K562 (cell line): Measurements from ENCODE around the gene ELP5. TPM values are rescaled to one million over a fixed set of nuclear protein-coding genes. Genes with fewer than 3 reads are reported as not detected.
A peak's percentile ranks its signal among the peaks of the same experiment; 100 is the strongest.

Source experiments
- ATF7 ChIP-seq: fragments of 450-650 bp; IDR thresholded peaks from 2 replicates; pipeline ENCODE4 v1.7.1; 2014; ENCODE audit warnings: mild to moderate bottlenecking, moderate library complexity
- CTBP1 ChIP-seq: fragments of 450-650 bp; IDR thresholded peaks from 2 replicates; pipeline ENCODE4 v1.6.1; 2016; ENCODE audit warnings: borderline replicate concordance
- HMG20A ChIP-seq: fragments of 450-650 bp; formaldehyde crosslinking; conservative IDR thresholded peaks from 2 replicates; pipeline ENCODE4 v1.4.0; 2020; ENCODE audit warnings: mild to moderate bottlenecking, mixed read lengths
- IFI16 ChIP-seq: fragments of 250-450 bp; sonication (Bioruptor Pico); IDR thresholded peaks from 2 replicates; pipeline ENCODE4 v2.1.2; 2022; ENCODE audit warnings: mild to moderate bottlenecking, inconsistent platforms
- KAT7 ChIP-seq: sonication (generic); formaldehyde crosslinking; IDR thresholded peaks from 2 replicates; pipeline ENCODE4 v1.8.0; 2022; ENCODE audit warnings: missing genetic modification reagents, mild to moderate bottlenecking, borderline replicate concordance
- MAZ ChIP-seq, 2 experiments: fragments of 450-650 bp in 1 of 2; sonication (generic) in 1 of 2; formaldehyde crosslinking; IDR thresholded peaks in 1 of 2; conservative IDR thresholded peaks in 1 of 2; 2 replicates each; pipeline versions ENCODE4 v1.4.0 to v1.5.0; 2020; ENCODE audit warnings: mild to moderate bottlenecking in 1 of 2, missing genetic modification reagents in 1 of 2
- PRPF4 ChIP-seq: fragments of 200-400 bp; formaldehyde crosslinking; IDR thresholded peaks from one replicate; pipeline ENCODE4 v1.6.1; 2017; ENCODE audit warnings: low read length, low read depth, mild to moderate bottlenecking; ENCODE audit not compliant: insufficient read depth, poor library complexity, severe bottlenecking
- RBM15 ChIP-seq: fragments of 200-400 bp; formaldehyde crosslinking; IDR thresholded peaks from 2 replicates; pipeline ENCODE4 v1.6.1; 2018; ENCODE audit warnings: mild to moderate bottlenecking, low read length, moderate library complexity; ENCODE audit not compliant: insufficient read depth
- SMARCB1 ChIP-seq: IDR thresholded peaks from 2 replicates; pipeline ENCODE4 v1.6.1; 2011; ENCODE audit warnings: improper control_type of control experiment, low read depth; ENCODE audit not compliant: insufficient read length
- TAF1 ChIP-seq: IDR thresholded peaks from 2 replicates; pipeline ENCODE4 v1.6.1; 2011; ENCODE audit warnings: mild to moderate bottlenecking, low read length, moderate library complexity; ENCODE audit not compliant: insufficient read depth, control insufficient read depth, severe bottlenecking; ENCODE audit errors: extremely low read depth
- TAF9B ChIP-seq: fragments of 450-650 bp; IDR thresholded peaks from 2 replicates; pipeline ENCODE4 v1.6.1; 2018; ENCODE audit warnings: mild to moderate bottlenecking; ENCODE audit not compliant: partially characterized antibody
- TBL1XR1 ChIP-seq, 2 experiments: IDR thresholded peaks; 2 replicates each; pipeline ENCODE4 v1.6.1; 2012; ENCODE audit warnings: improper control_type of control experiment in 2 of 2, low read length in 2 of 2, mild to moderate bottlenecking in 1 of 2
- TGIF2 ChIP-seq: sonication (generic); formaldehyde crosslinking; IDR thresholded peaks from 2 replicates; pipeline ENCODE4 v1.8.1; 2022; ENCODE audit warnings: mild to moderate bottlenecking, missing genetic modification reagents, moderate library complexity
- XRCC3 ChIP-seq: fragments of 450-650 bp; IDR thresholded peaks from 2 replicates; pipeline ENCODE4 v1.6.1; 2017; ENCODE audit warnings: mild to moderate bottlenecking, moderate library complexity
- ZFP30 ChIP-seq: fragments of 250-450 bp; sonication (Bioruptor Pico); IDR thresholded peaks from 2 replicates; pipeline ENCODE4 v1.8.0; 2022; ENCODE audit warnings: moderate library complexity, mild to moderate bottlenecking, inconsistent platforms, borderline replicate concordance
- ZNF174 ChIP-seq: fragments of 250-450 bp; sonication (Bioruptor Pico); IDR thresholded peaks from 2 replicates; pipeline ENCODE4 v1.4.0; 2020; ENCODE audit warnings: mild to moderate bottlenecking
- ZNF644 ChIP-seq: fragments of 200-800 bp; sonication (Bioruptor generic); IDR thresholded peaks from 2 replicates; pipeline ENCODE4 v1.6.1; 2016; ENCODE audit warnings: low read depth, missing genetic modification characterization, missing compliant biosample characterization
- ZNF764 ChIP-seq: fragments of 250-450 bp; sonication (Bioruptor Pico); IDR thresholded peaks from 2 replicates; pipeline ENCODE4 v1.4.0; 2020; ENCODE audit warnings: low read depth, mild to moderate bottlenecking, moderate library complexity
- ZNF830 ChIP-seq: fragments of 250-450 bp; sonication (Bioruptor Pico); IDR thresholded peaks from 2 replicates; pipeline ENCODE4 v1.5.0; 2021; ENCODE audit warnings: mild to moderate bottlenecking
- polyA plus RNA-seq, 8 experiments: library from polyadenylated mRNA; depleted of rRNA in 4 of 8; stranded (reverse) in 5 of 8; unstranded in 3 of 8; fragments of >200 nt; fragmentation: Nextera tagmentation in 2 of 8; fragmentation: Illumina TruSeq in 1 of 8; extraction: Ambion mirVana in 2 of 8; extraction: Trizol in 1 of 8; gene quantifications; 2 replicates each; pipeline versions ENCODE4 v1.2.1 to v1.2.3, GENCODE V29; 2011 to 2014; ENCODE audit warnings: inconsistent platforms in 1 of 8, missing spikeins in 1 of 8
- total RNA-seq, 7 experiments: library from RNA; depleted of rRNA in 6 of 7; stranded (reverse); fragments of >200 nt in 6 of 7; fragmentation: Illumina TruSeq in 2 of 7; extraction: Trizol in 2 of 7; gene quantifications; 2 replicates each; pipeline versions ENCODE4 v1.2.1 to v1.2.3, GENCODE V29; 2011 to 2021; ENCODE audit warnings: low replicate concordance in 1 of 7
- TF ChIP-seq, protein P1 (sequence below): fragments of 250-450 bp; sonication (Bioruptor Pico); IDR thresholded peaks from 2 replicates; pipeline ENCODE4 v1.5.0; 2021; ENCODE audit warnings: mild to moderate bottlenecking, moderate library complexity
- TF ChIP-seq, protein P2 (sequence below): sonication (generic); formaldehyde crosslinking; IDR thresholded peaks from 2 replicates; pipeline ENCODE4 v1.8.1; 2023; ENCODE audit warnings: mild to moderate bottlenecking, missing genetic modification reagents

Gene ELP5
- total and polyA plus RNA-seq, 9 of the 15 experiments (the other 6 are each of a cell fraction or from before 2014, with no cell fraction given): 25.7 to 77.9 (median 52.9) TPM

DNA sequence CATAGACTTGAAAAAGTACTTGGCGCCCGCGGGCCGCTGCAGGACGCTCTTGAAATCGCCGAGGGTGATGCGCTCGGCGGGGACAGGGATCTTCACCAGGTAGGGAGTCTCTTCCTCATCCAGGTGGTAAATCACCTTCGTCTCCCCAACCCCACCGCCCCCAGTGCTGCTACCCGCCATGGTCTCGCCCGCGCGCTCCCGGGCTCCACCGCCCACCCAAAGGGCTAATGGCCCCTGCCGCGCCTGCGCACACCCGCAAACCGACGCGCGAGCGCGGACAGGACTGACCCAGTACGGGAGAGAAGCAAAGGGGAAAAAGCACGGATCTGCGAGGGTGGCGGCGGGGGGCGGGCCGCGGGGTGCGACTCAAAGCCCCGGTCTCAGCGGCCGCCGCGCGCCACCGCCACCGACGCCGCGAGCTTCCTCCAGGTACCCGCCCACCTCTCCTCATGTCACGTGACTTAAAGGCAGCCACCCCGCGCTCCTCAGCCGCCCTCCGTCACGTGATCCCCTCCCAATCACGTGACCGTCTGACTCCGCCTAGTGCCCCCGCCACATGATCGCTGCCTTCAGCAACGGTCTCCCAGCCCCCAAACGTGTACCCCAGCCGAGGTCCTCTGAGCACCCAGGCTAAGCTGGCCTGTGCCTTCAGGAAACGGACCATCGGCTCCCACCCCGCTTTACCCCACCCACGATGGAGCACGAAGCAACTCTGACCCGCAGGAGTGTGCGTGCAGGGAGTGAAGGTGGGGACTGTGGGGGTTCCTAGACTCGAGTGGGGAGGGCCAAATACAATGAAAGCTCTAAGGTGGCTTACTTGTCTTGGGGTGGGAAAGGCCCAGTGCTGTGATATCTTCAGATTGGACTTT is 17.7 kb upstream of the ELP5 start, which contains the start of gene DVL2 (continued):
- TF ChIP-seq, protein P1, sequence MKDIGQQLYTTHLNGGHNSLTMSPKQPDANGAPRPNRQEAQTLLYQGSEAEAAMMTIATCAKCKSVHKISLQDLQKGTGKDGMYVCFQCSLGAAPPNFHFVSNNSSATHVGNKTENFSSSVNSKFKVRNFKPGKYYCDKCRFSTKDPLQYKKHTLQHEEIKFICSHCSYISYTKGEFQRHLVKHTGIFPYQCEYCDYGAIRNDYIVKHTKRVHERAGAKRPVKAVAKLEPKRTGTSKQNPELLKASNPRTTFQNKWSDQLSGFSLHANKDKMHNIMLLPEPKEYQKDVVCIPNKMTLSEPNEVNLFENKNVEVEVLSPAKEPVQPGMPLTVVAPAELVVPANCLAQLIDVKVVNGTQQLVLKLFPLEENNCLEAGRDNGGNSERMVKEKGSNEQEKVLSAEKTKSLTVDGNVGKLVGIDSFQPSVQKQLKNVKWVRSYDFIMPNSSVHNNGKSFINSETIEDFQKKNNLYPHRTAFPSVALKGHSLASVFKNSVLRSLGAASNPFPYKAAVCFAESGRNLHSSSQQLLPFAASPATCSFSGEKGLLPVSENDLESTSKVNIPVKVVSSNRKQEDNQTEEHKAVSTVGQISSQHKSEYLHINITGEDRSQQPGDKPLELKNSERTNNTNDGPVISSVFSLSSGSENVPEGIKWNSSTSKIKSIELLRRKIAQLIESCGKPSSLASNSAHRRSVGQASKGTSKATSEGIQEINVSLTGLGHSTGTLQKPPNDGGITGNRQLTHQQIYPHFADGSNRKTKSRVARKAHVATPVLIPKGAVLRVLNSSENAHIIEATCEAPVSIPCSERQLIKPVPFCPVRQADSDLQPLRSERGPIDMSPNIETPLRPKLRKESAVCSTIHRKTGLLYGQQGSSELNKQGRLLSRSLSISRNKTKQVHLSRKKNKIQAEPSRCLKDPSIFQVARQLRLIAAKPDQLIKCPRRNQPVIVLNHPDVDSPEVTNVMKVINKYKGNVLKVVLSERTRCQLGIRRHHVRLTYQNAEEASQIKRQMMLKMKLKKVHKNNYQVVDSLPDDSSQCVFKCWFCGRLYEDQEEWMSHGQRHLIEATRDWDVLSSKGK: no peak
- TF ChIP-seq TGIF2 (CRISPR knock-in tag) (no peak), CTBP1 (peak; percentile 28; the same call in 1 of the 2 replicates), ATF7 (peak; percentile 57; the same call in 1 of the 2 replicates), TAF9B (no peak), MAZ (CRISPR knock-in tag; conservative IDR thresholded peaks at IDR 0.05 in 1 of 2, IDR thresholded peaks at IDR 0.05 in 1 of 2) (peak; percentile 86 to 95), XRCC3 (no peak), IFI16 (no peak), KAT7 (peak; percentile 63; the same call in 1 of the 2 replicates), ZNF830 (peak; percentile 91; the same call in 1 of the 2 replicates), ZNF174 (CRISPR knock-in tag) (no peak), ZNF644 (tag) (no peak), RBM15 (no peak), PRPF4 (no peak), HMG20A (0 out of 2 replicates have a peak, but pooled peaks have one; percentile 12), TAF1 (no peak), ZFP30 (CRISPR knock-in tag) (no peak), SMARCB1 (no peak), TBL1XR1 (IDR thresholded peaks at IDR 0.05; ENCODE audit: low read length in 2 of 2) (no peak; a peak in 1 of 4 replicates), ZNF764 (no peak)
- TF ChIP-seq, protein P2, sequence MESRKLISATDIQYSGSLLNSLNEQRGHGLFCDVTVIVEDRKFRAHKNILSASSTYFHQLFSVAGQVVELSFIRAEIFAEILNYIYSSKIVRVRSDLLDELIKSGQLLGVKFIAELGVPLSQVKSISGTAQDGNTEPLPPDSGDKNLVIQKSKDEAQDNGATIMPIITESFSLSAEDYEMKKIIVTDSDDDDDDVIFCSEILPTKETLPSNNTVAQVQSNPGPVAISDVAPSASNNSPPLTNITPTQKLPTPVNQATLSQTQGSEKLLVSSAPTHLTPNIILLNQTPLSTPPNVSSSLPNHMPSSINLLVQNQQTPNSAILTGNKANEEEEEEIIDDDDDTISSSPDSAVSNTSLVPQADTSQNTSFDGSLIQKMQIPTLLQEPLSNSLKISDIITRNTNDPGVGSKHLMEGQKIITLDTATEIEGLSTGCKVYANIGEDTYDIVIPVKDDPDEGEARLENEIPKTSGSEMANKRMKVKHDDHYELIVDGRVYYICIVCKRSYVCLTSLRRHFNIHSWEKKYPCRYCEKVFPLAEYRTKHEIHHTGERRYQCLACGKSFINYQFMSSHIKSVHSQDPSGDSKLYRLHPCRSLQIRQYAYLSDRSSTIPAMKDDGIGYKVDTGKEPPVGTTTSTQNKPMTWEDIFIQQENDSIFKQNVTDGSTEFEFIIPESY: no peak
